HepG2 (cell line): ENCODE results near the gene ADAMTSL4. TPM values are rescaled to one million over a fixed set of nuclear protein-coding genes. Genes with fewer than 3 reads are reported as not detected.

Experiments
- ATAC-seq: fragments of 200-7000 bp; cut with Tn5 transposase; 3 replicates; pipeline ENCODE4 v1.9.1; 2020; ENCODE audit warnings: mild to moderate bottlenecking, moderate library complexity
- BruUV-seq: library from RNA; stranded (reverse); fragments of 400-500 nt; replicated peaks from 2 replicates; lab custom pipeline; 2021; lab: Mats Ljungman, UMichigan
- CTCF ChIA-PET: fragments of 300-600 bp; formaldehyde crosslinking; extraction: SDS; loops from one replicate; lab custom pipeline; 2021; ENCODE audit warnings: low total read pairs, inconsistent platforms, low intra/inter-chr PET ratio; lab: Yijun Ruan, JAX
- POLR2A ChIA-PET: fragments of 350-600 bp; sonication (Branson Sonifier 250); formaldehyde crosslinking; loops from one replicate; lab custom pipeline; 2020; ENCODE audit warnings: antibody characterized with exemption, inconsistent platforms; lab: Yijun Ruan, JAX
- DNase-seq: peaks from one replicate; pipeline ENCODE4 v3.0.0-alpha.2; 2015; ENCODE audit warnings: low spot score
- FAIRE-seq: peaks from 3 replicates; lab custom pipeline; 2011; peaks lifted over from hg19 to GRCh38; lab: Jason Lieb, UNC
- H2AFZ ChIP-seq: one replicate; pipeline ENCODE4 v1.6.1; 2011; ENCODE audit warnings: low read length, inconsistent platforms
- H3K27ac ChIP-seq: fragments of 300-600 bp; 3 replicates; pipeline ENCODE4 v1.8.0; 2011; ENCODE audit warnings: mixed run types, mild to moderate bottlenecking, mixed read lengths, low read length, inconsistent platforms; ENCODE audit not compliant: insufficient read depth; ENCODE audit errors: extremely low read length
- H3K27me3 ChIP-seq, 2 experiments: fragments of 200-600 bp in 1 of 2; 2 replicates in 1 of 2; 3 replicates in 1 of 2; pipeline versions ENCODE4 v1.6.0 to v1.8.0; 2011; ENCODE audit warnings: low read length in 2 of 2, mild to moderate bottlenecking in 2 of 2, moderate library complexity in 2 of 2, inconsistent platforms in 1 of 2; ENCODE audit not compliant: insufficient read depth in 2 of 2, control insufficient read depth in 1 of 2
- H3K36me3 ChIP-seq, 2 experiments: fragments of 200-600 bp in 1 of 2; replicated peaks in 1 of 2; 2 replicates in 1 of 2; 3 replicates in 1 of 2; pipeline versions ENCODE4 v1.5.1 to v1.8.0; 2011; ENCODE audit warnings: low read length in 2 of 2, inconsistent platforms in 1 of 2; ENCODE audit not compliant: insufficient read depth in 2 of 2, control insufficient read depth in 1 of 2
- H3K4me1 ChIP-seq: 2 replicates; pipeline ENCODE4 v1.5.1; 2012; ENCODE audit warnings: low read length, inconsistent platforms; ENCODE audit not compliant: insufficient read depth
- H3K4me2 ChIP-seq: 2 replicates; pipeline ENCODE4 v1.6.0; 2011; ENCODE audit warnings: low read depth, low read length, inconsistent platforms
- H3K4me3 ChIP-seq, 3 experiments: fragments of 200-600 bp in 1 of 3; sonication (generic), shearing (Covaris generic) in 1 of 3; replicated peaks in 1 of 3; 2 replicates each; pipeline ENCODE4 v1.5.1; 2011 to 2016; ENCODE audit warnings: low read length in 3 of 3, inconsistent platforms in 2 of 3, low read depth in 2 of 3, mild to moderate bottlenecking in 2 of 3, control low read depth in 1 of 3, mixed read lengths in 1 of 3; ENCODE audit not compliant: insufficient read depth in 1 of 3
- H3K79me2 ChIP-seq: one replicate; pipeline ENCODE4 v1.6.1; 2011; ENCODE audit warnings: low read length, inconsistent platforms; ENCODE audit not compliant: insufficient read depth
- H3K9ac ChIP-seq: 2 replicates; pipeline ENCODE4 v1.6.0; 2011; ENCODE audit warnings: mild to moderate bottlenecking, low read depth, low read length, inconsistent platforms; ENCODE audit not compliant: insufficient read depth
- H3K9me3 ChIP-seq: 2 replicates; pipeline ENCODE4 v1.5.1; 2012; ENCODE audit warnings: mild to moderate bottlenecking, low read length
- H4K20me1 ChIP-seq: 2 replicates; pipeline ENCODE4 v1.6.0; 2011; ENCODE audit warnings: inconsistent platforms, mild to moderate bottlenecking, low read length, moderate library complexity; ENCODE audit not compliant: insufficient read depth
- ATF7 ChIP-seq, 2 experiments: fragments of 450-650 bp in 1 of 2; sonication (generic) in 1 of 2; formaldehyde crosslinking in 1 of 2; IDR thresholded peaks; 2 replicates each; pipeline versions ENCODE4 v1.4.0 to v1.6.1; 2016 to 2020; ENCODE audit warnings: antibody characterized with exemption in 1 of 2, mild to moderate bottlenecking in 1 of 2, missing genetic modification reagents in 1 of 2
- KDM3A ChIP-seq: IDR thresholded peaks from 2 replicates; pipeline ENCODE4 v1.6.1; 2018; ENCODE audit warnings: low read depth, missing compliant biosample characterization
- RARA ChIP-seq: IDR thresholded peaks from 2 replicates; pipeline ENCODE4 v1.6.1; 2016; ENCODE audit warnings: missing genetic modification reagents, missing compliant biosample characterization
- TEAD3 ChIP-seq: optimal IDR thresholded peaks from 2 replicates; pipeline ENCODE3; 2016; ENCODE audit warnings: borderline replicate concordance
- ZBTB4 ChIP-seq: sonication (generic); formaldehyde crosslinking; IDR thresholded peaks from 2 replicates; pipeline ENCODE4 v1.4.0; 2020; ENCODE audit warnings: missing genetic modification reagents, mild to moderate bottlenecking, borderline replicate concordance
- ZBTB7A ChIP-seq: sonication (generic); formaldehyde crosslinking; IDR thresholded peaks from 2 replicates; pipeline ENCODE4 v1.8.0; 2022; ENCODE audit warnings: mild to moderate bottlenecking, missing genetic modification reagents
- ZNF569 ChIP-seq: sonication (generic); formaldehyde crosslinking; IDR thresholded peaks from 2 replicates; pipeline ENCODE4 v1.5.0; 2020; ENCODE audit warnings: mild to moderate bottlenecking, missing genetic modification reagents, moderate library complexity, borderline replicate concordance
- ZNF605 ChIP-seq: sonication (generic); formaldehyde crosslinking; IDR thresholded peaks from 2 replicates; pipeline ENCODE4 v1.8.0; 2022; ENCODE audit warnings: mild to moderate bottlenecking, missing genetic modification reagents
- ZNF619 ChIP-seq: sonication (generic); formaldehyde crosslinking; IDR thresholded peaks from 2 replicates; pipeline ENCODE4 v1.4.0; 2020; ENCODE audit warnings: mild to moderate bottlenecking, missing genetic modification reagents
- ZNF749 ChIP-seq: sonication (generic); formaldehyde crosslinking; IDR thresholded peaks from 2 replicates; pipeline ENCODE4 v1.8.0; 2022; ENCODE audit warnings: mild to moderate bottlenecking, missing genetic modification reagents, moderate library complexity, borderline replicate concordance
- ZZZ3 ChIP-seq: sonication (generic); formaldehyde crosslinking; IDR thresholded peaks from 2 replicates; pipeline ENCODE4 v1.4.0; 2020; ENCODE audit warnings: missing genetic modification reagents, mild to moderate bottlenecking, borderline replicate concordance
- WGBS: methylation state at CpG from one replicate; pipeline ENCODE4 v1.1.6; 2017; ENCODE audit warnings: low lambda C conversion rate; 5-methylcytosine and 5-hydroxymethylcytosine counted together
- in situ Hi-C: cut with HindIII; loops from 2 replicates; pipeline ENCODE4 v1.10.0; 2017; ENCODE audit warnings: low pct_unique_long_range_greater_than_20kb; ENCODE audit not compliant: extremely low pct_ligation_motif_present
- intact Hi-C: fragments of 100-400 bp; cut with micrococcal nuclease; formaldehyde crosslinking; loops from one replicate; pipeline ENCODE4 v1.10.0; 2022; ENCODE audit not compliant: unreplicated experiment
- polyA plus RNA-seq, 8 experiments: library from polyadenylated mRNA; depleted of rRNA in 3 of 8; stranded (reverse) in 7 of 8; unstranded in 1 of 8; fragments of >200 nt; fragmentation: Illumina TruSeq in 4 of 8; extraction: Trizol in 4 of 8; gene quantifications; 2 replicates each; pipeline versions ENCODE4 v1.2.1 to v1.2.3, GENCODE V29; 2011 to 2016; ENCODE audit warnings: low read depth in 4 of 8, missing spikeins in 1 of 8, mixed read lengths in 1 of 8; ENCODE audit not compliant: insufficient read depth in 1 of 8
- total RNA-seq, 5 experiments: library from RNA; depleted of rRNA; stranded (reverse); fragments of >200 nt; fragmentation: Illumina TruSeq; extraction: Trizol; gene quantifications; 2 replicates each; pipeline ENCODE4 v1.2.3, GENCODE V29; 2016; ENCODE audit warnings: low read depth in 1 of 5
- TF ChIP-seq, protein P1 (sequence below): sonication (generic); formaldehyde crosslinking; IDR thresholded peaks from 2 replicates; pipeline ENCODE4 v1.4.0; 2020; ENCODE audit warnings: missing genetic modification reagents
- TF ChIP-seq, protein P2 (sequence below): sonication (generic); formaldehyde crosslinking; conservative IDR thresholded peaks from 2 replicates; pipeline ENCODE4 v1.8.0; 2022; ENCODE audit warnings: missing genetic modification reagents

Gene ADAMTSL4
- total and polyA plus RNA-seq, 2 of the 13 experiments (the other 11 are each of a cell fraction or from before 2014, with no cell fraction given), result 3.9 to 16.4 TPM

GRCh38 chr1:150514260-150514659 is 34.9 kb upstream of the ADAMTSL4 start:
- DNase-seq, result no peak
- H3K4me3 ChIP-seq, result peak overlapping the region in 2 of 3 experiments; percentile 73 to 84; a peak in 2 of 6 replicates
- ChIA-PET CTCF (no interaction called here), POLR2A (interaction anchor here (1.0 to 3.3 kb wide), 7 partner anchors 11 to 150 kb away, joined by 4 to 78 read pairs (median 9); partner anchors contain the start of gene RPRD2)
- ATAC-seq, result no peak
- peak overlapping the region; percentile 85 for H3K4me2 ChIP-seq
- no peak overlapping the region for H2AFZ ChIP-seq
- H3K27me3 ChIP-seq, result no peaks in the 10 kb centered on the region; a peak in 1 of 5 replicates
- peaks cover 32% of the 10 kb centered on the region for H3K4me1 ChIP-seq
- BruUV-seq, result no TSS peak
- H4K20me1 ChIP-seq, result no peaks in the 10 kb centered on the region
- no peaks in the 10 kb centered on the region for H3K79me2 ChIP-seq
- H3K9ac ChIP-seq, result no peak overlapping the region
- H3K27ac ChIP-seq, result peak overlapping the region; percentile 12
- H3K36me3 ChIP-seq, result no peaks in the 10 kb centered on the region
- FAIRE-seq, result peak; percentile 8
- no peaks in the 10 kb centered on the region for H3K9me3 ChIP-seq
- in situ Hi-C loops, result no loop called here
- WGBS, result 68% methylated on average over 9 of the region's 9 CpGs
- intact Hi-C loops, result no loop called here
- TF ChIP-seq TEAD3 (CRISPR knock-in tag) (peak; percentile 51), ATF7 (IDR thresholded peaks at IDR 0.05) (no peak), ATF7 (CRISPR knock-in tag; IDR thresholded peaks at IDR 0.05) (no peak), ZBTB4 (CRISPR knock-in tag) (0 out of 2 replicates have a peak, but pooled peaks have one; percentile 45), ZBTB7A (CRISPR knock-in tag) (0 out of 2 replicates have a peak, but pooled peaks have one; percentile 44), KDM3A (CRISPR knock-in tag) (0 out of 2 replicates have a peak, but pooled peaks have one; percentile 21), ZNF749 (CRISPR knock-in tag) (no peak), ZNF619 (CRISPR knock-in tag) (0 out of 2 replicates have a peak, but pooled peaks have one; percentile 46), ZZZ3 (CRISPR knock-in tag) (no peak), ZNF569 (CRISPR knock-in tag) (no peak), RARA (CRISPR knock-in tag) (peak; percentile 72; the same call in 1 of the 2 replicates), ZNF605 (CRISPR knock-in tag) (0 out of 2 replicates have a peak, but pooled peaks have one; percentile 26)
- TF ChIP-seq, protein P1, sequence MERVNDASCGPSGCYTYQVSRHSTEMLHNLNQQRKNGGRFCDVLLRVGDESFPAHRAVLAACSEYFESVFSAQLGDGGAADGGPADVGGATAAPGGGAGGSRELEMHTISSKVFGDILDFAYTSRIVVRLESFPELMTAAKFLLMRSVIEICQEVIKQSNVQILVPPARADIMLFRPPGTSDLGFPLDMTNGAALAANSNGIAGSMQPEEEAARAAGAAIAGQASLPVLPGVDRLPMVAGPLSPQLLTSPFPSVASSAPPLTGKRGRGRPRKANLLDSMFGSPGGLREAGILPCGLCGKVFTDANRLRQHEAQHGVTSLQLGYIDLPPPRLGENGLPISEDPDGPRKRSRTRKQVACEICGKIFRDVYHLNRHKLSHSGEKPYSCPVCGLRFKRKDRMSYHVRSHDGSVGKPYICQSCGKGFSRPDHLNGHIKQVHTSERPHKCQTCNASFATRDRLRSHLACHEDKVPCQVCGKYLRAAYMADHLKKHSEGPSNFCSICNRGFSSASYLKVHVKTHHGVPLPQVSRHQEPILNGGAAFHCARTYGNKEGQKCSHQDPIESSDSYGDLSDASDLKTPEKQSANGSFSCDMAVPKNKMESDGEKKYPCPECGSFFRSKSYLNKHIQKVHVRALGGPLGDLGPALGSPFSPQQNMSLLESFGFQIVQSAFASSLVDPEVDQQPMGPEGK (CRISPR knock-in tag), result peak; percentile 42; the same call in 1 of the 2 replicates
- TF ChIP-seq, protein P2, sequence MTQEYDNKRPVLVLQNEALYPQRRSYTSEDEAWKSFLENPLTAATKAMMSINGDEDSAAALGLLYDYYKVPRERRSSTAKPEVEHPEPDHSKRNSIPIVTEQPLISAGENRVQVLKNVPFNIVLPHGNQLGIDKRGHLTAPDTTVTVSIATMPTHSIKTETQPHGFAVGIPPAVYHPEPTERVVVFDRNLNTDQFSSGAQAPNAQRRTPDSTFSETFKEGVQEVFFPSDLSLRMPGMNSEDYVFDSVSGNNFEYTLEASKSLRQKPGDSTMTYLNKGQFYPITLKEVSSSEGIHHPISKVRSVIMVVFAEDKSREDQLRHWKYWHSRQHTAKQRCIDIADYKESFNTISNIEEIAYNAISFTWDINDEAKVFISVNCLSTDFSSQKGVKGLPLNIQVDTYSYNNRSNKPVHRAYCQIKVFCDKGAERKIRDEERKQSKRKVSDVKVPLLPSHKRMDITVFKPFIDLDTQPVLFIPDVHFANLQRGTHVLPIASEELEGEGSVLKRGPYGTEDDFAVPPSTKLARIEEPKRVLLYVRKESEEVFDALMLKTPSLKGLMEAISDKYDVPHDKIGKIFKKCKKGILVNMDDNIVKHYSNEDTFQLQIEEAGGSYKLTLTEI (CRISPR knock-in tag), result no peak
